HG03108 (cell line): ENCODE data around the gene ETV7.

Source experiments
- ATAC-seq: cut with Tn5 transposase; IDR thresholded peaks from one replicate; pipeline ENCODE4 v1.9.1; 2021; ENCODE audit warnings: moderate library complexity; ENCODE audit not compliant: unreplicated experiment

ETV7 gene

GRCh38 chr6:36324715-36325114 is 62.8 kb downstream of the ETV7 start:
- ATAC-seq: no peak

GRCh38 chr6:36324191-36324590 is 63.3 kb downstream of the ETV7 start:
- no peak for ATAC-seq

- no peak for ATAC-seq
Measured at GRCh38 chr6:36323062-36323461, 64.4 kb downstream of the ETV7 start.

- no peak for ATAC-seq
Measured at GRCh38 chr6:36322591-36322990, 64.9 kb downstream of the ETV7 start.

GRCh38 chr6:36320475-36320874 is 67.0 kb downstream of the ETV7 start:
- no peak for ATAC-seq

- no peak for ATAC-seq
Measured at GRCh38 chr6:36319821-36320220, 67.6 kb downstream of the ETV7 start.

- ATAC-seq: no peak
Measured at GRCh38 chr6:36319436-36319762, 68.1 kb downstream of the ETV7 start.

GRCh38 chr6:36318690-36319435 is 68.6 kb downstream of the ETV7 start:
- no peak for ATAC-seq

GRCh38 chr6:36317623-36318022 is 69.8 kb downstream of the ETV7 start:
- no peak for ATAC-seq
